Measurements from ENCODE around the gene C4orf50. TPM values are rescaled to one million over a fixed set of nuclear protein-coding genes. Genes with fewer than 3 reads are reported as not detected.

C4orf50 gene
- total and polyA plus RNA-seq, 7 donors = not detected

DNA sequence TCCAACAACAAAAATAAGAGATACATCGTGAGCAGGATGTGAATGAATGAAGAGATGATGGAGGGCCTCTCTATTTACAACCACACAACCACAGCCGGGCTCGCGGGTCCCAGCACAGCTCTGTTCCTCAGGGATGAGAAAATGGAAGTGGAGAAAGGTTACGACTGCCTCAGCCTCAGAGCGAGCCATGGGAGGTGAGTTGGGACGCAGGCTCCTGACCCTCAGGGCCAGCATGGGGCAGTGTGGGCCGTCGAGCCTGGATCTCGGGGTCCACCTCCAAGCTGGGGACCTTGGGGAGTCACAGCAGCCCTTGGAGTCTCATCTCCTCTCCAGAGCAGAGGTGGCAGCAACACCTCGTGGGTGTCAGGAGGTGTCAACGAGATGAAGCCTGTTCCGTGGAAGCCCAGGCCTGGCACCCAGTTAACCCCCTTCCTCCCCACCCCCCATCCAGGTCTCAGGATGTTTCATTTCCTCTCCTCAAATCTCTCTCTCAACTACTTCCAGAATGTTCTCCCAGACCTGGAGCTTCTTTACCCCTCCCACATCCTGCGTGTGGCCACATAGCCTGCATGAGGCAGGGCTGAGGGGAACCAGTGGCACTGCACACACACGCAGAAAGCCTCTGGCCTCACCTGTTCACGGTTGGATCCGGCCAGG, 25.9 kb downstream of the C4orf50 start:
- TF ChIP-seq CTCF (IDR thresholded peaks at IDR 0.05) = no peak
- H3K36me3 ChIP-seq (ENCODE audit: insufficient read depth in 1 of 2, low read depth in 1 of 2) = no peaks in the 10 kb centered on the region
- no peaks in the 10 kb centered on the region for H3K4me1 ChIP-seq
- DNase-seq (no peak), ATAC-seq (no peak)
- H3K4me3 ChIP-seq = no peak overlapping the region
- WGBS, 3 donors = 66 to 71% (median 66%) methylated on average over 17 of the region's 17 CpGs
- intact Hi-C loops (cut with DNase I) = no loop called here
- peaks cover 0 to 7% (median 6%) of the 10 kb centered on the region in 3 donors for H3K27me3 ChIP-seq (ENCODE audit: insufficient read depth in 3 of 3, low read length in 2 of 3)
- no peak overlapping the region for H3K27ac ChIP-seq
- H3K9me3 ChIP-seq = no peaks in the 10 kb centered on the region

DNA sequence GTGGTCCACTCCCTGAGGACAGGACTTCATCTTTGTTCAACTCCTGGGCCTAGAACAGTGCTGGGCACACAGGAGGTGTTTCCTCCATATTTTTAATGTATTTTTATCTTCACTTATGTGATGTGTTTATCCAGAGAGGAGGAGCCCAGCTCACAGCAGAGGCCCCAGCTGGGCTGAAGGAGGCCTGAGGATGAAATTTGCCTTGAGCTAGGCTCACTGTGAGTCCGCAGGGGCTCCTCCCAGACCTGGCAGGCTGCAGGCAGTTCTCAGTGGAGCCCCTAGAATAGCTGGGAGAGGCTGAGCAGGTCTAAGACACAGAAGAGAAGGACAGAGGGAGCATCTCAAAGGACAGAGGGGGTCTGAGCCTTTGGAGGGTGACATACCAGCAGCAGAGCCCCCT, 26.8 kb downstream of the C4orf50 start:
- Histone ChIP-seq H3K27me3 (ENCODE audit: insufficient read depth in 3 of 3, low read length in 2 of 3) (peaks cover 0 to 7% (median 6%) of the 10 kb centered on the region in 3 donors), H3K9me3 (no peaks in the 10 kb centered on the region), H3K4me3 (no peak overlapping the region), H3K4me1 (no peaks in the 10 kb centered on the region), H3K27ac (no peak overlapping the region), H3K36me3 (ENCODE audit: insufficient read depth in 1 of 2, low read depth in 1 of 2) (no peaks in the 10 kb centered on the region)
- ATAC-seq (no peak), DNase-seq (no peak)
- TF ChIP-seq CTCF (IDR thresholded peaks at IDR 0.05) = no peak
- WGBS, 3 donors = 11 to 69% (median 50%) methylated on average over 1 of the region's 1 CpG
- intact Hi-C loops (cut with DNase I) = no loop called here

DNA sequence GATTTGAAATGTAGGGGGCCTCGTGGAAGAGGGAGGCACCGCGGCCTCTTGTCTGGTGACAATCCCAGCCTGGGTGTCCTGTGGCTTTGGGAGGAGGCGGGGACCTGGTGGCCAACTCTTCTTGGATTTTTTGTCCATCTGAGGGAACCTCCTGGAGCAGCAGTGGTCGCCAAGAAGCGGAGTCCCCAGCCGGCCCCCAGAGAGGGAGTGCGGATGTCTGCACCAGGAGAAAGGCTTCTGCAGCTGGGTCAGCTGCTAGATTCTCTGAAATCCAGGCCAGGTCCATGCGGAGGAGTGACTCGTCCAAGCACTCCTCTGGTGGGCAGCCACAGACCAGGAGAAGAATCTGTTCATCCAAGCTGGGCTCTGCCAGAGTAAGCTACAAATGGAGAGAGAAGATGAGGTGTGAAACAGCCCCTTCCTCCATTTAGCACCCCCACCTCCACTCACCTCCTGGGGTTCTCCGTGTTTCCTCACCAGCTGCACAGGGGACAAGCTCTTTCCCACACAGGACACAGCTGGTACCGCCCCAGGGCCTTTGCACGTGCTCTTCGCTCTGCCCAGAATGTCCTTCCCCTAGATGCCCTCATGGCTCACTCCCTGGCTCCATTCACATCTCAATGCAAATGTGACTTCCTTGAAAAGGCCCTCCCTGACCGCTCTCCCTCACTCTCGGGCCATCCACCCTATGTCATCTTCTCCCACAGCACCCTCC, 27.6 kb downstream of the C4orf50 start:
- H3K4me3 ChIP-seq = no peak overlapping the region
- H3K27ac ChIP-seq = no peak overlapping the region
- WGBS, 3 donors = 75 to 83% (median 83%) methylated on average over 15 to 16 of the region's 16 CpGs
- DNase-seq (no peak), ATAC-seq (no peak)
- no peak for TF ChIP-seq CTCF (IDR thresholded peaks at IDR 0.05)
- no peaks in the 10 kb centered on the region for H3K9me3 ChIP-seq
- intact Hi-C loops (cut with DNase I) = no loop called here
- H3K27me3 ChIP-seq (ENCODE audit: insufficient read depth in 3 of 3, low read length in 2 of 3) = peaks cover 0 to 7% (median 6%) of the 10 kb centered on the region in 3 donors
- no peaks in the 10 kb centered on the region for H3K4me1 ChIP-seq
- no peaks in the 10 kb centered on the region for H3K36me3 ChIP-seq (ENCODE audit: insufficient read depth in 1 of 2, low read depth in 1 of 2)

DNA sequence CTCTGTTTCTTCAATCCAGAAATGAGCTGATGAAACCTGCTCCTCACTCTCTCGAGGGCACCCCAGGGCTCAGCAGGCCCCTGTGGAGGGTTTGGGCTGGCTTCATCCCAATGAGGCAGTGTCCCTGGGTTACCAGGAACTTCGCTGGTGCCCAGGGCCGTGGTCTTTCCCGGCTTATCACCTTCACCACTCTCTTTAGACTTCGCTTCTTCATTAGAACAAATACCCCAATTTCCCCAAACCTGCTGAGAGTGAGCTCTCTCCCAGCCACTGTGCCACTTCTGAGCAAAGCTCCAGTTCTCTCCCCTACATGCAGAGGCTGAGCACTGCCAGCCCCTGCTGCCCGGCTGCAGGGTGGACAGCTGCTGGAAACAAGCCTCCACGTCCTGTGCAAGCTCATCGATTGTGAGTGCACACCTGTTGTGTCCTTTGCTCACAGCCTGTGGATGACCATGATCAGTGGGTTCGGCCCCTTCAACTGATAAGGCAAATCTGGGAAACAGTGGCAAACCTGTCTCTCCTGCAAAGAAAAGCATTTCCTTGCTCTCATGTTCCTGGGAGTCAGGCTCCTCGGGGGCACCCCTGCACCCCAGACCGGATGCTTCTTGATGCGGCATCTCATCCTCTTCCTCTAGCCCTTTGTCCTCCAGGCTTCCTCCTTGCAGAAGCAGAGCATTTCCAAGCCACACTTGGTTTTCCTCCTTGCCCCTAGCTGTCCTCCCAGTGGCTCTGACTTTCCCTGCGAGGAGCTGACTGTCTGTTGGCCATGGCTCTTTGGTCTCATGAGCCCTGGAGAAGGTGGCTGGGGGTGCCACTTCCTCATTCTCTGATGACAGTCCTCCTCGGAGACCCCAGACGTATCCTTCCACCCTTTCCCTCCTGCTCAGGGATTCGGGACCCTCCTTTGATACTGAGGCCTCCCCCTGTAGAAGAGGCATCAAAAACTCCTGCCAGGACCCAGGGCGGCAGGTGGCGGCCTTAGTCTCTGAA, 28.7 kb downstream of the C4orf50 start:
- ATAC-seq = no peak
- H3K27me3 ChIP-seq (ENCODE audit: insufficient read depth in 3 of 3, low read length in 2 of 3) = peaks cover 0 to 5% (median 2%) of the 10 kb centered on the region in 3 donors
- H3K9me3 ChIP-seq = peaks cover 5% of the 10 kb centered on the region
- no peak overlapping the region for H3K4me3 ChIP-seq
- intact Hi-C loops (cut with DNase I) = no loop called here
- no peak overlapping the region for H3K27ac ChIP-seq
- 65 to 67% (median 67%) methylated on average over 18 of the region's 18 CpGs for WGBS, 3 donors
- TF ChIP-seq CTCF (IDR thresholded peaks at IDR 0.05) = no peak
- H3K36me3 ChIP-seq (ENCODE audit: insufficient read depth in 1 of 2, low read depth in 1 of 2) = no peaks in the 10 kb centered on the region
- DNase-seq = no peak
- no peaks in the 10 kb centered on the region for H3K4me1 ChIP-seq
